T-cell (primary cell): ENCODE data around the gene SDK1. TPM values are rescaled to one million over a fixed set of nuclear protein-coding genes. Genes with fewer than 3 reads are reported as not detected.

Experiments
- ATAC-seq, 4 experiments: fragments of 200-7000 bp in 3 of 4; fragments of 150-1000 bp in 1 of 4; cut with Tn5 transposase; replicated peaks in 1 of 4; 1 replicate in 3 of 4; 2 replicates in 1 of 4; pipeline ENCODE4 v1.10.0; 2021; ENCODE audit warnings: moderate library complexity in 3 of 4, mild to moderate bottlenecking in 2 of 4, moderate number of reproducible peaks in 1 of 4
- CTCF ChIA-PET, 2 donors: fragments of 300-600 bp; sonication (Branson Sonifier 250); formaldehyde crosslinking; loops; one replicate each; lab custom pipeline; 2022; ENCODE audit warnings: antibody characterized with exemption in 2 of 2; lab: Charles Lee
- POLR2A ChIA-PET, 2 donors: fragments of 300-600 bp; sonication (Branson Sonifier 250); formaldehyde crosslinking; loops; one replicate each; lab custom pipeline; 2022; ENCODE audit warnings: antibody characterized with exemption in 2 of 2; lab: Charles Lee
- DNase-seq, 35 experiments: peaks; one replicate each; pipeline versions ENCODE4 v3.0.0 to v3.0.0-alpha.2; 2013 to 2023
- H3K27ac ChIP-seq: one replicate; pipeline ENCODE4 v1.5.1; 2013; ENCODE audit warnings: low read length
- H3K27me3 ChIP-seq, 2 experiments: replicated peaks in 1 of 2; 1 replicate in 1 of 2; 2 replicates in 1 of 2; pipeline versions ENCODE4 v1.6.1 to v1.7.0; 2013; ENCODE audit warnings: low read length in 1 of 2, mixed read lengths in 1 of 2; ENCODE audit not compliant: control insufficient read depth in 2 of 2, insufficient read depth in 2 of 2; ENCODE audit errors: extremely low read depth in 1 of 2
- H3K36me3 ChIP-seq, 2 donors: 1 replicate in 1 of 2; 2 replicates in 1 of 2; pipeline versions ENCODE4 v1.6.1 to v1.7.0; 2013; ENCODE audit warnings: low read length in 1 of 2; ENCODE audit not compliant: control insufficient read depth in 2 of 2, insufficient read depth in 1 of 2; ENCODE audit errors: extremely low read depth in 1 of 2
- H3K4me1 ChIP-seq, 2 experiments: 1 replicate in 1 of 2; 2 replicates in 1 of 2; pipeline versions ENCODE4 v1.6.1 to v1.7.0; 2013; ENCODE audit warnings: low read length in 2 of 2, mixed read lengths in 1 of 2; ENCODE audit not compliant: insufficient read depth in 2 of 2, control insufficient read depth in 1 of 2; ENCODE audit errors: extremely low read depth in 1 of 2
- H3K4me3 ChIP-seq, 2 donors: 1 replicate in 1 of 2; 2 replicates in 1 of 2; pipeline versions ENCODE4 v1.5.1 to v1.7.0; 2013; ENCODE audit warnings: mild to moderate bottlenecking in 2 of 2, low read length in 1 of 2, moderate library complexity in 1 of 2; ENCODE audit not compliant: control insufficient read depth in 1 of 2; ENCODE audit errors: extremely low read depth in 1 of 2
- H3K9me3 ChIP-seq: 2 replicates; pipeline ENCODE4 v1.7.0; 2013
- H3K27ac Mint-ChIP-seq, 2 donors: one replicate each; pipeline ENCODE4 v1.8.0; 2020 to 2021; ENCODE audit warnings: mild to moderate bottlenecking in 2 of 2, mixed read lengths in 2 of 2
- H3K27me3 Mint-ChIP-seq, 2 donors: one replicate each; pipeline ENCODE4 v1.8.0; 2021 to 2022; ENCODE audit warnings: mixed read lengths in 2 of 2
- H3K36me3 Mint-ChIP-seq: one replicate; pipeline ENCODE4 v1.8.0; 2021; ENCODE audit warnings: mixed read lengths
- H3K4me1 Mint-ChIP-seq, 3 donors: one replicate each; pipeline ENCODE4 v1.8.0; 2020 to 2022; ENCODE audit warnings: mixed read lengths in 3 of 3, mild to moderate bottlenecking in 1 of 3
- H3K4me3 Mint-ChIP-seq, 3 donors: one replicate each; pipeline ENCODE4 v1.8.0; 2020 to 2022; ENCODE audit warnings: mild to moderate bottlenecking in 3 of 3, mixed read lengths in 3 of 3, moderate library complexity in 3 of 3
- H3K9me3 Mint-ChIP-seq, 3 donors: one replicate each; pipeline ENCODE4 v1.8.0; 2020 to 2022; ENCODE audit warnings: mixed read lengths in 3 of 3
- WGBS: methylation state at CpG from one replicate; pipeline ENCODE4 v1.1.5; 2013; ENCODE audit warnings: missing lambda C conversion rate; ENCODE audit not compliant: insufficient coverage; 5-methylcytosine and 5-hydroxymethylcytosine counted together
- total RNA-seq, 35 experiments: library from RNA in 6 of 35; stranded (reverse) in 6 of 35; fragments of 120-200 nt in 1 of 35; gene quantifications; one replicate each; pipeline versions ENCODE4 v1.2.1 to v1.2.4 and lab custom pipeline; 2013 to 2026

SDK1 gene
- total RNA-seq, 5 donors from 2014 or later (not counting 1 experiment from before 2014, with no cell fraction given) = 0.47 to 1.7 (median 0.63) TPM

- ATAC-seq (no peak), DNase-seq (no peak)
- 100% methylated on average over 1 of the region's 8 CpGs for WGBS
- H3K9me3 ChIP-seq = no peaks in the 10 kb centered on the region
- ChIA-PET POLR2A (no interaction called here), CTCF (no interaction called here)
- no peaks in the 10 kb centered on the region for H3K4me1 Mint-ChIP-seq
- H3K27ac Mint-ChIP-seq = no peak overlapping the region
- H3K9me3 Mint-ChIP-seq = no peaks in the 10 kb centered on the region
- no peak overlapping the region for H3K27ac ChIP-seq
- H3K4me1 ChIP-seq = no peaks in the 10 kb centered on the region
- H3K4me3 ChIP-seq = no peak overlapping the region
- H3K27me3 Mint-ChIP-seq = peaks cover 8% of the 10 kb centered on the region in 2 donors
- H3K27me3 ChIP-seq = peaks cover 0 to 11% of the 10 kb centered on the region in 2 experiments
- no peaks in the 10 kb centered on the region for H3K36me3 ChIP-seq
- H3K36me3 Mint-ChIP-seq = no peaks in the 10 kb centered on the region
- no peak overlapping the region for H3K4me3 Mint-ChIP-seq
These were observed 587.0 kb downstream of the SDK1 start for GRCh38 chr7:3888096-3888495.

- CTCF ChIA-PET = no interaction called here
- no peak for ATAC-seq
- Mint-ChIP-seq H3K4me1 (no peaks in the 10 kb centered on the region), H3K4me3 (no peak overlapping the region), H3K9me3 (no peaks in the 10 kb centered on the region), H3K36me3 (no peaks in the 10 kb centered on the region), H3K27me3 (peaks cover 9 to 12% of the 10 kb centered on the region in 2 donors), H3K27ac (no peak overlapping the region)
- no peaks in the 10 kb centered on the region for H3K9me3 ChIP-seq
- 92% methylated on average over 3 of the region's 7 CpGs for WGBS
- H3K4me1 ChIP-seq = no peaks in the 10 kb centered on the region
- no peaks in the 10 kb centered on the region for H3K36me3 ChIP-seq
- H3K4me3 ChIP-seq = no peak overlapping the region
- DNase-seq = no peak
- peaks cover 0 to 15% of the 10 kb centered on the region in 2 experiments for H3K27me3 ChIP-seq
- POLR2A ChIA-PET = no interaction called here
- no peak overlapping the region for H3K27ac ChIP-seq
These were observed 591.1 kb downstream of the SDK1 start for GRCh38 chr7:3892157-3892556.

GRCh38 chr7:3892686-3893085 lies 591.6 kb downstream of the SDK1 start:
- no peaks in the 10 kb centered on the region for H3K9me3 ChIP-seq
- H3K4me3 Mint-ChIP-seq = no peak overlapping the region
- ChIA-PET POLR2A (no interaction called here), CTCF (interaction anchor here in 1 of 2 donors (0.6 kb wide), 1 partner anchor 965 kb away, joined by 5 read pairs; no protein-coding TSS in a partner anchor)
- ATAC-seq (no peak), DNase-seq (no peak)
- no peaks in the 10 kb centered on the region for H3K36me3 ChIP-seq
- H3K9me3 Mint-ChIP-seq = no peaks in the 10 kb centered on the region
- H3K27me3 Mint-ChIP-seq = peaks cover 9 to 12% of the 10 kb centered on the region in 2 donors
- H3K27ac Mint-ChIP-seq = no peak overlapping the region
- H3K4me1 ChIP-seq = no peaks in the 10 kb centered on the region
- no peaks in the 10 kb centered on the region for H3K36me3 Mint-ChIP-seq
- WGBS = 50% methylated on average over 9 of the region's 11 CpGs
- no peak overlapping the region for H3K4me3 ChIP-seq
- H3K4me1 Mint-ChIP-seq = no peaks in the 10 kb centered on the region
- no peak overlapping the region for H3K27ac ChIP-seq
- H3K27me3 ChIP-seq = peaks cover 0 to 15% of the 10 kb centered on the region in 2 experiments

GRCh38 chr7:3893151-3893788 lies 592.2 kb downstream of the SDK1 start:
- WGBS = 88% methylated on average over 8 of the region's 12 CpGs
- ChIA-PET CTCF (interaction anchor here in 1 of 2 donors (0.6 kb wide), 2 partner anchors 952 to 965 kb away, joined by 3 to 5 read pairs; no protein-coding TSS in a partner anchor), POLR2A (no interaction called here)
- Mint-ChIP-seq H3K4me3 (no peak overlapping the region), H3K27ac (no peak overlapping the region), H3K4me1 (no peaks in the 10 kb centered on the region), H3K27me3 (peaks cover 12% of the 10 kb centered on the region in 2 donors), H3K9me3 (no peaks in the 10 kb centered on the region), H3K36me3 (no peaks in the 10 kb centered on the region)
- Histone ChIP-seq H3K27me3 (peaks cover 0 to 15% of the 10 kb centered on the region in 2 experiments), H3K9me3 (no peaks in the 10 kb centered on the region), H3K4me3 (no peak overlapping the region), H3K36me3 (no peaks in the 10 kb centered on the region), H3K27ac (no peak overlapping the region), H3K4me1 (no peaks in the 10 kb centered on the region)
- ATAC-seq = no peak
- DNase-seq = no peak

- 80% methylated on average over 1 of the region's 4 CpGs for WGBS
- Histone ChIP-seq H3K27me3 (peaks cover 0 to 15% of the 10 kb centered on the region in 2 experiments), H3K4me3 (no peak overlapping the region), H3K4me1 (no peaks in the 10 kb centered on the region), H3K36me3 (no peaks in the 10 kb centered on the region), H3K9me3 (no peaks in the 10 kb centered on the region), H3K27ac (no peak overlapping the region)
- H3K4me3 Mint-ChIP-seq = no peak overlapping the region
- CTCF ChIA-PET = interaction anchor here (0.6 kb wide), 2 partner anchors 73 to 952 kb away, joined by 3 to 4 read pairs; no protein-coding TSS in a partner anchor
- peaks cover 12% of the 10 kb centered on the region in 2 donors for H3K27me3 Mint-ChIP-seq
- no peak for DNase-seq
- H3K27ac Mint-ChIP-seq = no peak overlapping the region
- H3K4me1 Mint-ChIP-seq = no peaks in the 10 kb centered on the region
- POLR2A ChIA-PET = no interaction called here
- no peak for ATAC-seq
- no peaks in the 10 kb centered on the region for H3K9me3 Mint-ChIP-seq
- no peaks in the 10 kb centered on the region for H3K36me3 Mint-ChIP-seq
These were observed 592.7 kb downstream of the SDK1 start for GRCh38 chr7:3893789-3894153.

DNA sequence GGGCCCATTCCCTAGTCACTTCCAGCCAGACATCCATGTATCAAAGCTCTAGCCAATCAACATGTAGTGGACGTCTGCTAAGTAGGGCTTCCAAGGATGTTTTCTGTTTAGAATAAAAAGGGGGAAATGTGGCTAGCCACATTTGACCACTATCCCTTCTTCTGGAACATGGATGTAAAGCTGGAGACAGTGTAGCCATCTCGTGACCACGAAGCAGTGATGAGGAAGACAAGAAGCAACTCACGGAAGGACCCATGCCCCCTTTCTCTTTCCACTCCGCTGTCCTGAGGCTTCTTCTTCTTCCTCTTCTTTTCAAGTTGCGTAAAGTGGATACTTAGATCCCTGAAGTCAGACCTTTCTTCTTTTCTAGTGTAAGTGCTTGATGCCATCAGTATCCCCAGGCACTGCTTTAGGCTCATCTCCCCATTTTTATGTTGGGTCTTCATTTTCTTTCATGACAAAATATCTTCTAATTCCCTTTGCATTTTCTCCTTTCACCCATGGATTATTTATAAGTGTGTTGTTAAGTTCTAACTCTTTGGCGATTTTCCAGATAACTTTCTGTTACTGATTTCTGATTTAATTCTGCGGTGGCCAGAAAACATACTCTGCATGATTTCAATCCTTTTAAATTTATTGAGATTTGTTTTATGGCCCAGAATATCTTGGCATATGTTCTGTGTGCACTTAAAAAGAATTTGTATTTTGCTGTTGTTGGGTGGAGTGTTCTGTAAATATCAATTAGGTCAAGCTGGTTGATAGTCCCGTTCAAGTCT lies 594.5 kb downstream of the SDK1 start:
- no CpG with 5 or more reads among the region's 9 CpGs for WGBS
- no peaks in the 10 kb centered on the region for H3K36me3 ChIP-seq
- no peak overlapping the region for H3K4me3 ChIP-seq
- Mint-ChIP-seq H3K36me3 (no peaks in the 10 kb centered on the region), H3K4me3 (no peak overlapping the region), H3K9me3 (no peaks in the 10 kb centered on the region), H3K27ac (no peak overlapping the region), H3K27me3 (peaks cover 12% of the 10 kb centered on the region in 2 donors), H3K4me1 (no peaks in the 10 kb centered on the region)
- POLR2A ChIA-PET = no interaction called here
- CTCF ChIA-PET = no interaction called here
- H3K27ac ChIP-seq = no peak overlapping the region
- no peaks in the 10 kb centered on the region for H3K4me1 ChIP-seq
- H3K9me3 ChIP-seq = no peaks in the 10 kb centered on the region
- no peak for DNase-seq
- H3K27me3 ChIP-seq = peaks cover 0 to 15% of the 10 kb centered on the region in 2 experiments
- no peak for ATAC-seq
